ENCODE data around the gene EPB41L2.
"Not testable (repeated sequence)": the region's sequence is repeated elsewhere in the genome, so short reads cannot be mapped to it uniquely, and the experiment has no call there.

Gene EPB41L2

GRCh38 chr6:131063028-131063763, at the start of gene EPB41L2:
EPB41L2 (minus strand) TSS chr6:131063245; CDS start chr6:130956485, 106,760 bp downstream.
- DNase-seq: peak; percentile 38 to 93 (median 80)

- DNase-seq: no peak
These were observed 49.2 kb upstream of the EPB41L2 start for GRCh38 chr6:131112249-131112648.

GRCh38 chr6:131107151-131107550, 44.1 kb upstream of the EPB41L2 start:
- no peak for DNase-seq

- no peak for DNase-seq
These were observed 40.9 kb upstream of the EPB41L2 start for GRCh38 chr6:131103901-131104300.

GRCh38 chr6:131103296-131103695, 40.3 kb upstream of the EPB41L2 start:
- no peak for DNase-seq

- DNase-seq: no peak
These were observed 39.1 kb upstream of the EPB41L2 start for GRCh38 chr6:131101911-131102680.

GRCh38 chr6:131096786-131097185, 33.7 kb upstream of the EPB41L2 start:
- DNase-seq: no peak

GRCh38 chr6:131093334-131093733, 30.3 kb upstream of the EPB41L2 start:
- no peak for DNase-seq

- DNase-seq: not testable (repeated sequence)
These were observed 28.9 kb upstream of the EPB41L2 start for GRCh38 chr6:131091944-131092343.

GRCh38 chr6:131090339-131090738, 27.3 kb upstream of the EPB41L2 start:
- not testable (repeated sequence) for DNase-seq

GRCh38 chr6:131084982-131085381, 21.9 kb upstream of the EPB41L2 start:
- DNase-seq: no peak

- no peak for DNase-seq
These were observed 20.6 kb upstream of the EPB41L2 start for GRCh38 chr6:131083687-131084086.

GRCh38 chr6:131082335-131082734, 19.3 kb upstream of the EPB41L2 start:
- no peak for DNase-seq

- no peak for DNase-seq
These were observed 17.0 kb upstream of the EPB41L2 start for GRCh38 chr6:131080084-131080483.

- DNase-seq: no peak
These were observed 10.5 kb upstream of the EPB41L2 start for GRCh38 chr6:131073577-131073976.

GRCh38 chr6:131070061-131070460, 7.0 kb upstream of the EPB41L2 start:
- DNase-seq: no peak

- no peak for DNase-seq
These were observed 5.1 kb upstream of the EPB41L2 start for GRCh38 chr6:131068165-131068564.

- no peak for DNase-seq
These were observed 4.5 kb upstream of the EPB41L2 start for GRCh38 chr6:131067521-131067920.

- no peak for DNase-seq
These were observed 2.8 kb upstream of the EPB41L2 start for GRCh38 chr6:131065824-131066171.

- DNase-seq: no peak
These were observed 2.2 kb upstream of the EPB41L2 start for GRCh38 chr6:131065112-131065823.

GRCh38 chr6:131063764-131064272, 773 bp upstream of the EPB41L2 start:
- DNase-seq: peak in 6 of 56 donors; percentile 16 to 49 (median 32)
